ENCODE measurements around the gene ARMS2. TPM values are rescaled to one million over a fixed set of nuclear protein-coding genes. Genes with fewer than 3 reads are reported as not detected.
A peak's percentile ranks its signal among the peaks of the same experiment; 100 is the strongest.

ARMS2 gene
- total RNA-seq, 1 experiment from 2014 or later: not detected

GRCh38 chr10:122468926-122469781 lies 14.7 kb downstream of the ARMS2 start:
- H3K27ac ChIP-seq (ENCODE audit: low read length): peak overlapping the region; percentile 74
- ATAC-seq: peak; percentile 88
- TF ChIP-seq EZH2 (IDR thresholded peaks at IDR 0.05; ENCODE audit: low read length, unreplicated experiment) (no peak), EZH2phosphoT487 (IDR thresholded peaks at IDR 0.05; ENCODE audit: borderline replicate concordance, low read length) (no peak), CTCF (conservative IDR thresholded peaks at IDR 0.05; ENCODE audit: low read depth, low read length) (0 out of 2 replicates have a peak, but pooled peaks have one; percentile 18)
- H3K9me3 ChIP-seq (ENCODE audit: low read length): no peaks in the 10 kb centered on the region
- H4K20me1 ChIP-seq (ENCODE audit: low read length): no peaks in the 10 kb centered on the region
- no peaks in the 10 kb centered on the region for H3K27me3 ChIP-seq (ENCODE audit: low read length)
- peak overlapping the region; percentile 42 for H3K4me2 ChIP-seq (ENCODE audit: low read length)
- no peaks in the 10 kb centered on the region for H3F3A ChIP-seq (ENCODE audit: low read length, unreplicated experiment)
- no peak overlapping the region for H3K4me3 ChIP-seq (ENCODE audit: low read length)
- peaks cover 27% of the 10 kb centered on the region for H3K4me1 ChIP-seq (ENCODE audit: insufficient read depth, low read length)
- intact Hi-C loops (cut with micrococcal nuclease): loop anchor here (5.0 kb wide), 1 partner anchor 98 kb away; no protein-coding TSS in a partner anchor
- no peak overlapping the region for H3K9ac ChIP-seq (ENCODE audit: low read length)
- no peaks in the 10 kb centered on the region for H3K36me3 ChIP-seq (ENCODE audit: low read depth, low read length)
- POLR2A ChIA-PET (ENCODE audit: unreplicated experiment): no interaction called here
- H2AFZ ChIP-seq (ENCODE audit: low read length): no peak overlapping the region
- no TSS peak for BruUV-seq (replicated peaks)
- peak; percentile 91 for DNase-seq
- no peaks in the 10 kb centered on the region for H3K79me2 ChIP-seq (ENCODE audit: low read length)
- CTCF ChIA-PET: interaction anchor here (0.5 to 1.1 kb wide), 6 partner anchors 26 to 1110 kb away, joined by 3 to 9 read pairs (median 4); no protein-coding TSS in a partner anchor
- H3K9me2 ChIP-seq (replicated peaks; ENCODE audit: low read length): no peaks in the 10 kb centered on the region

GRCh38 chr10:122469848-122470247 lies 15.4 kb downstream of the ARMS2 start:
- no peak overlapping the region for H3K4me3 ChIP-seq (ENCODE audit: low read length)
- TF ChIP-seq EZH2 (IDR thresholded peaks at IDR 0.05; ENCODE audit: low read length, unreplicated experiment): no peak
- no peak for TF ChIP-seq CTCF (conservative IDR thresholded peaks at IDR 0.05; ENCODE audit: low read depth, low read length)
- TF ChIP-seq EZH2phosphoT487 (IDR thresholded peaks at IDR 0.05; ENCODE audit: borderline replicate concordance, low read length): no peak
- intact Hi-C loops (cut with micrococcal nuclease): loop anchor here (5.0 kb wide), 1 partner anchor 97 kb away; no protein-coding TSS in a partner anchor
- ATAC-seq: no peak
- no peak overlapping the region for H3K9ac ChIP-seq (ENCODE audit: low read length)
- H4K20me1 ChIP-seq (ENCODE audit: low read length): no peaks in the 10 kb centered on the region
- no peak overlapping the region for H2AFZ ChIP-seq (ENCODE audit: low read length)
- H3K9me3 ChIP-seq (ENCODE audit: low read length): no peaks in the 10 kb centered on the region
- BruUV-seq (replicated peaks): no TSS peak
- ChIA-PET CTCF (interaction anchor here (0.6 kb wide), 1 partner anchor 227 kb away, joined by 4 read pairs; no protein-coding TSS in a partner anchor), POLR2A (ENCODE audit: unreplicated experiment) (no interaction called here)
- H3K9me2 ChIP-seq (replicated peaks; ENCODE audit: low read length): no peaks in the 10 kb centered on the region
- H3K79me2 ChIP-seq (ENCODE audit: low read length): no peaks in the 10 kb centered on the region
- H3K4me2 ChIP-seq (ENCODE audit: low read length): peak overlapping the region; percentile 26; the same call in 1 of the 2 replicates
- no peaks in the 10 kb centered on the region for H3F3A ChIP-seq (ENCODE audit: low read length, unreplicated experiment)
- peaks cover 27% of the 10 kb centered on the region for H3K4me1 ChIP-seq (ENCODE audit: insufficient read depth, low read length)
- no peaks in the 10 kb centered on the region for H3K27me3 ChIP-seq (ENCODE audit: low read length)
- peak overlapping the region; percentile 74 for H3K27ac ChIP-seq (ENCODE audit: low read length)
- H3K36me3 ChIP-seq (ENCODE audit: low read depth, low read length): no peaks in the 10 kb centered on the region
- no peak for DNase-seq
